ENCODE data around the gene LIAS. TPM values are rescaled to one million over a fixed set of nuclear protein-coding genes. Genes with fewer than 3 reads are reported as not detected.
"Not testable (repeated sequence)": the region's sequence is repeated elsewhere in the genome, so short reads cannot be mapped to it uniquely, and the experiment has no call there.

The LIAS gene
- total RNA-seq, 4 donors from 2014 or later = 10.7 to 18.9 (median 15.5) TPM

GRCh38 chr4:39455486-39455885 lies 3.4 kb upstream of the LIAS start:
- TF ChIP-seq POLR2A (IDR thresholded peaks at IDR 0.05) (no peak), CTCF (IDR thresholded peaks at IDR 0.05) (no peak)
- 91 to 94% methylated on average over 6 of the region's 6 CpGs for WGBS, 2 donors
- Histone ChIP-seq H3K4me3 (replicated peaks in 1 of 3) (no peak overlapping the region), H3K27me3 (no peaks in the 10 kb centered on the region), H3K36me3 (peaks cover 56 to 58% of the 10 kb centered on the region in 2 donors), H3K9me3 (no peaks in the 10 kb centered on the region), H3K4me1 (peaks cover 11 to 23% of the 10 kb centered on the region in 2 donors), H3K27ac (no peak overlapping the region)
- DNase-seq = no peak
- intact Hi-C loops (cut with DNase I) = no loop called here

GRCh38 chr4:39456946-39457763 lies 1.7 kb upstream of the LIAS start:
- WGBS, 2 donors = 78 to 81% methylated on average over 10 of the region's 10 CpGs
- H3K36me3 ChIP-seq = peaks cover 49% of the 10 kb centered on the region in 2 donors
- H3K9me3 ChIP-seq = no peaks in the 10 kb centered on the region
- H3K27me3 ChIP-seq = no peaks in the 10 kb centered on the region
- H3K4me1 ChIP-seq = peaks cover 11 to 23% of the 10 kb centered on the region in 2 donors
- H3K27ac ChIP-seq = peak overlapping the region in 1 of 3 donors; percentile 98
- peak overlapping the region in 1 of 3 donors; percentile 75 for H3K4me3 ChIP-seq (replicated peaks in 1 of 3)
- DNase-seq = no peak
- intact Hi-C loops (cut with DNase I) = no loop called here
- TF ChIP-seq CTCF (IDR thresholded peaks at IDR 0.05) (no peak), POLR2A (IDR thresholded peaks at IDR 0.05) (no peak)

- intact Hi-C loops (cut with DNase I); H3K27me3 ChIP-seq; H3K9me3 ChIP-seq; DNase-seq: not testable (repeated sequence)
- Histone ChIP-seq H3K27ac (peak overlapping the region; percentile 87 to 98 (median 94)), H3K36me3 (peaks cover 39 to 44% of the 10 kb centered on the region in 2 donors), H3K4me1 (peaks cover 11 to 23% of the 10 kb centered on the region in 2 donors), H3K4me3 (replicated peaks in 1 of 3) (peak overlapping the region; percentile 75 to 98 (median 82))
- 1 to 2% methylated on average over 13 of the region's 13 CpGs for WGBS, 2 donors
Observed at GRCh38 chr4:39458161-39458504, 723 bp upstream of the LIAS start.

GRCh38 chr4:39464886-39465501 lies 6.1 kb downstream of the LIAS start:
- no peak for DNase-seq
- peaks cover 0 to 13% of the 10 kb centered on the region in 2 donors for H3K36me3 ChIP-seq
- no peak overlapping the region for H3K4me3 ChIP-seq (replicated peaks in 1 of 3)
- 64 to 75% methylated on average over 2 of the region's 2 CpGs for WGBS, 2 donors
- H3K27me3 ChIP-seq = no peaks in the 10 kb centered on the region
- H3K9me3 ChIP-seq = no peaks in the 10 kb centered on the region
- intact Hi-C loops (cut with DNase I) = loop anchor here (5.0 kb wide), 1 partner anchor 517 kb away; no protein-coding TSS in a partner anchor
- no peak overlapping the region for H3K27ac ChIP-seq
- TF ChIP-seq CTCF (IDR thresholded peaks at IDR 0.05) = no peak
- no peak for TF ChIP-seq POLR2A (IDR thresholded peaks at IDR 0.05)
- peaks cover 0 to under 1% of the 10 kb centered on the region in 2 donors for H3K4me1 ChIP-seq

- WGBS, 2 donors = 83 to 91% methylated on average over 4 of the region's 4 CpGs
- intact Hi-C loops (cut with DNase I) = no loop called here
Observed at GRCh38 chr4:39466747-39467146, 7.9 kb downstream of the LIAS start.

More at GRCh38 chr4:39466747-39467146, 7.9 kb downstream of the LIAS start:
- no peak for DNase-seq
- Histone ChIP-seq H3K4me3 (replicated peaks in 1 of 3) (no peak overlapping the region), H3K27me3 (no peaks in the 10 kb centered on the region), H3K36me3 (peaks cover 0 to 13% of the 10 kb centered on the region in 2 donors), H3K9me3 (no peaks in the 10 kb centered on the region), H3K27ac (no peak overlapping the region), H3K4me1 (no peaks in the 10 kb centered on the region)
- no peak for TF ChIP-seq CTCF (IDR thresholded peaks at IDR 0.05)
- no peak for TF ChIP-seq POLR2A (IDR thresholded peaks at IDR 0.05)
